GM19395 (cell line): ENCODE measurements around the gene PRKG1.

ENCODE experiments used
- ATAC-seq: cut with Tn5 transposase; IDR thresholded peaks from one replicate; pipeline ENCODE4 v1.9.1; 2021; ENCODE audit warnings: mild to moderate bottlenecking, moderate library complexity; ENCODE audit not compliant: unreplicated experiment

PRKG1 gene

DNA sequence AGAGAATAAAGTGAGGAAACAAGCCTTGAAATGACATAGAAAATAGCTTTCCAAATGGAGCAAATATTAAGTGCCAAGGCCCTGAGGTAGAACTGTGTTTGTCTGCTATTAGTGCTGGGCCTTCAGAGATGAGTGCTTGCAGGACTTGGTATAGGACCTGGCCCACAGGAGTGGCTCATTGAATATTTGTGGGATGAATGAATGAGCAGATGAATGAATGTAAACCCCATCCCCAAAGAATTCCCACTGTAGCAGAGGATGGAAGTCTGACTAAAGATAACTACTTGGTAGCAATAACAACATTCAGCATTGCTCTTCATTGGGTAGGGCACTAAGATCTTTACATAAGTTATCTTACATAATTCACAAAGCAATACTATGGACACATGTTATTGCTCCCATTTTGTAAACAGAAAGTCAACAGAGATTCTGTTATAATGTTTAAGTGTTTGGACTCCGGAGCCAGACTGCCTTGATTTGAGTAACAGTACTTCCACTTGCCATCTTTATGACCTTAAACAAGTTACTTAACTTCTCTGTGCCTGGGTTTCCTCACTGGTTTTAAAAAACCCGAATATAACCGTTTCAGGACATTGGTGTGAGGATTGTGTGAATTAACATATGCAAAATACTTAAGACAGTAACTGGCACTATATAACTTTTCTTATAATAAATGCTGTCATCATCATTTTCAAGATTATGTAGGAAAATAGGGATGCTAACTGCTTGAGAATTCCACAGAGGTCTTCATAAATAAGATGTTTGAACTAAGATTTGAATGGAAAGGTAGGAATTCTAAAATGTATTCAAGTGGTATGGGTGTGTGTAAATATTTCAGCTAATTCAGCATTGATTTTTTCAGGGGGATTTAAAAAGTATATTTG, 141.9 kb downstream of the PRKG1 start:
- no peak for ATAC-seq

DNA sequence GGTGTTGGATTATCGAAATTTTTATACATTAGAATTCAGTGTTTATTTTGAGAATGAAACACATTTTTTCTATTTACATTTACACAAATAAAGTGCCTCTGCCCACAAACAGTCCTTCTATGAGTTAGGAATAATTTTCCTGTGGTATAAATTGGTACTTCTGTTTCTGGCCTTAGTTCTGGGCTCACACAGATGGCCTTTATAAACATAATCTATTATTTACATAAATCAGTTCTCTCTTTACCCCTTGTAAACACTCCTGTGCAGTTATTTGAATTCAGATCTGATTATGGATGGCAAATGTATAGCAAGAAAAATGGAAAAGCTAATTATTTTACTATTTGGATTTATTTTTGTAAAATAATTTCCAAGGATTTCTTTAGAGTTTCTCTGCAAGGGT, 143.2 kb downstream of the PRKG1 start:
- ATAC-seq: no peak

DNA sequence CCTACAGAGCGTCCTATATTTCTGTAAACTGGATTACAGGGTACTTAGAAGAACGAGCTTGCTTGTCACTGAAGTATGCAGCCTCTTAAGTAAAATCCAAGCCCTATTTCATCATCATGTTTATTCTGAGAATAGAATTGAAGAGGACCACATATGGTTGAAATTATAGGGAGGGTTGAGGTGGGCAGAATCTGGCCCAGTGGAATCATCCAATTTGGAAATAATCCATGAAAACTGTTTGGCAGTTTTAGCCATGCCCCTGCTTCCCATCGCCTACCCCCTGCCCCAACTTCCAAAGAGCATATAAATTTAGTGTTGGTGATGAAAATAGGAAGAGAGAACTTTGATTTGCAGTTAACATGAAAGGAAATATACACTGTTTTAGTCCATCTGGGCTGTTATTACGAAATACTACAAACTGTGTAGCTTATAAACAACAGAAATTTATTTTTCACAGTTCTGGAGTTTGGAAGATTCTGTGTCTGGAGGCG, 150.4 kb downstream of the PRKG1 start:
- no peak for ATAC-seq

DNA sequence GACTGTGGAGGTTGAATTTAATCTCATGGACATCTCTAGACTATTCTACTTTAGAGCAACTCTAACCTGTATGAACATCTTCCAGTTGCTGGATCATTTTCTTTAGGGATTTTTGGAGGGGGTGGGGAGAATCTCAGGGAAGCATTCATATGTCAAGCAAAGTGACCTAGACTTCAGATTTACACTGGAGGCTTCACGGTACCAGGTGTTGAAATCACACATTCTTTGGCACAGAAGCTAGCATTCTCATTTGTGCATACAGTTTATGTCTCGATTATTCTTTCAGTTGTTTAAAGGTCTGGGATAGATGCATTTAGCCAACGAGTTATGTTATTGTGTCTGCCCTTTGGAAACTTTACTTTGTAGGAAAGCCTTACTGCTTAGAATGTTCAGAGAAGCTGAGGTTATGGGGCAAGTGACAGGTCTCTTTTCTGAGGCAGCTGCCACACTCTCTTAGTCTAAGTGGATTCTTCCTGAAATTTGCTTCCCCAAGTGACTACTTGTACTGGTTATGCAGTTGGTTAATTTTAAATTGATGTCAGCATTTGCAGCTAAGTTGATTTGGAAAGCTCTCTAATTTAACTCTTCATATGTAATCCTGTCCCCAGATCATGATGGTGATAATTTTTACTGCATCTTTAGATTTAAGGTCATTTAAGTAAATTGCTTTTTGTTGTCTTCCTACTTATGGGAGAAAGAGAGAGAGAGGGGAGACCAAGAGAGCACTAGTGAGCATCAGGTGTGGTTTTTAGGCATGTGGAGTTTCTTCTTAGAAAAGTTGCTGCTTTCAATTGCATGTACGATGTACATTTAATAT, 153.8 kb downstream of the PRKG1 start:
- ATAC-seq: no peak

DNA sequence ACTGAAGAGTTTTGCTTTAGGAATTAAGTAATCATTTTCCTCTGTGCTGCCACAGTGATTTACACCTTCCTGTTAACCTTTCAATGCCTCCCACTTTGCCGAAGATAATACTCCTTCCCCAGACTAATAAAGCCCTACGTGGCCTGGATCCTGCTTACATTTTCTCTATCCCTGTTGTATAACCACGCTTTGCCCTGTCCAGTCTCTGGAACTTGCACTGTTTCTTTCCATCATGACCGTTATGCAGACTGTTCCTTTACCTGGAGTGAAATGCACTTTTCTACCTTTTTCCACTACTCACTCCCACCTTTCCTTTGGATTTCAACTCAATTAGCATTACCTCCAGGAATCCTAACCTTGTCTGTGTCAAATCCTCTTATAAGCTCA, 154.4 kb downstream of the PRKG1 start:
- ATAC-seq: no peak

DNA sequence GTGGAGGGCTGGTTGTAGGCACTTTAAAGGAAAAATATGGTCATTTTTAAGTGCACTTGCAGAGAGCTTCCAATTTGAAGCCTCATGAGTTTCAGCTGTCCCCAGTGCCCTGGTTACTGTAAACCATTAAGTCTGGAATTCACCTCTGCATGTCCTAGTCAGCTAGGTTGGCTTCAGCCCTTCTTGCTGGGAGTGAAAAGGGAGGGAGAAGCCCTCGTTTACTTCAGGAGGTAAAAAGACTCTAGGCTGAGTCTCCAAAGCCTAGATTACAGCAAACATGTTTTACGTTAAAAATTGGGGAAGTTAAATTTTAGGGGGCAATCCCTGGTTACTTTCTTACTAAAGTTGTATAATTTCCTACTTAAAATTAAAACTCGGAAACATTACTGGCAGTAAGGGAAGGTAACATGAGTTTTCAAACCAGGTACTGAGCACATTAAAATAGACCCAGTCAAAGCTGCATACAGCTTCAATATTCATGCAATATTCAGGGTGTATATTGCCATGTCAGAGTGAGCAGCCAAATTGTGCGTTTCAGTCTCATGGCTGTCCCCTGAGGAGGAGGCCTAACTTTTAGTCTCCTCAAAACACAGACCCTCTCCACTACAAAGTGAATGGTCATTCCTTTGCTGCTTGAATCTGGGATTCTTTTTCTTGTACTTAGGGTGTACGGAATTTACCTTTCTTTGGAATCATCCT, 156.7 kb downstream of the PRKG1 start:
- ATAC-seq: no peak

DNA sequence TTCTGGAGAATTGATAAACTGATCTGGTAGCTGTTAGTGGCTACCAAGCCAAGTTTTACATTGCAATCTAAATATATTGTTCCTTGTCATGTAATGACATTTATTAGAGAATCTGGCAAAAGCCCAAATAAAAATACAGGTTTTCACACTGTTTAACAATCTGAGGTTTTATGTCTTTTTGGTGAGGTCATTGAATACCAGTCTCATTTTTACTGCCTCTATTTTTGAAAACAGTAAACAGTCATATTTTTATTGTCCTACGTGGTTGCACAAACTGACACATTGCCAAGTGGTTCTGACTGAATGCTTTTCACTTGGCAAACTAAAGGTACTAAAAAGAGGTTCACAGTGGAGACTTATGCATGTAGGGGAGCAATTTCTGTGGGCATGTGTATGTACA, 157.5 kb downstream of the PRKG1 start:
- no peak for ATAC-seq

DNA sequence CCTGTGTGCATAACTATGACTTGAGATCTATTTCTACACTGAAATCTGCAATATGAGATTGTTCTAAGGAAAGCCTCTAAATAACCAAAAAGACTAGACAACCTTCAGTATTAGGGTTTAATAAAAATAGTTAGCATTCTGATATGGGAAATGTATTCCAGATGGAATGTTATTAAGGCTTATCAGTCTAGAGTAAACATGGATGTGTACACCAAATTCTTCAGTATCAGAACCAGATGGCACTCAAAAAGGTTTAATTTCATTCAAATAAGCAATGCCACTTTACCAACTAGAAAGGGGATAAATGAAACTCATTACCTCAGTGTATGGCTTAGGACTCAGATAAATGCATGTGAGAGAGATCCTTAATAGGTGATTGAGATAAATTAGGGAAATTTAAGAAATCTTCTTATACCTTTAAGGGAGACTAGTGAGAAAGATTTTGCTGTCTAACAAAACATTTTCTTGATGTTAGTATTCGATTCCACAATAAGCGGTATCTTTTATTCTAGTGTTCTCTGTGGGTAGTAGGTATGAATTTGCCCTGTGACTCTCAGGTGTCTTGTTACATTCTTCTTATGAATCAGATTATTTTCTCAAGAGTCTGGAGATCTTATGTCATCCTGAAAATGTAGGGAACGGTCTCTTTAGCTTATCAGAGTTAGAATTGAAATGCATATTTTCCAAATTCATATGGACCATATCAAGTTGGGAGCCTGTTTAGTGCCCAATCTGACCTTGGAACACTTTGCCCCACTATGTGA, 159.2 kb downstream of the PRKG1 start:
- no peak for ATAC-seq

DNA sequence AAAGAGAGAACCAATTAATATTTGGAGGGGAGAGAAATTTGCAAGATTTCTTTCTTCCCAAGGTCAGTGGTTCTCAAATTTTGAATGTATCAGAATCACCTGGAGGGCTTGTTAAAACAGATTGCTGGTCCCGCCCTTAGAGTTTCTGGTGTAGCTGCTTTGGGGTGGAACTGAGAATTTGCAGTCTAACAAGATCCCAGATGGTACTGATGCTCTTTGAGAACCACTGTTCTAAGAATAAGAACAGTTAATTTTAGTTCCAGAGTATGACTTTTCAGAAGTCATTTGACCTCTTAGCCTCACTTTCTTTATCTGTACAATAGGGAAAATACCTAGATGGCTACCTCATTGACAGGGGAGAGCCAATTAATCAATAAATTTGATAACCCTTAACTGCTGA, 161.6 kb downstream of the PRKG1 start:
- no peak for ATAC-seq

DNA sequence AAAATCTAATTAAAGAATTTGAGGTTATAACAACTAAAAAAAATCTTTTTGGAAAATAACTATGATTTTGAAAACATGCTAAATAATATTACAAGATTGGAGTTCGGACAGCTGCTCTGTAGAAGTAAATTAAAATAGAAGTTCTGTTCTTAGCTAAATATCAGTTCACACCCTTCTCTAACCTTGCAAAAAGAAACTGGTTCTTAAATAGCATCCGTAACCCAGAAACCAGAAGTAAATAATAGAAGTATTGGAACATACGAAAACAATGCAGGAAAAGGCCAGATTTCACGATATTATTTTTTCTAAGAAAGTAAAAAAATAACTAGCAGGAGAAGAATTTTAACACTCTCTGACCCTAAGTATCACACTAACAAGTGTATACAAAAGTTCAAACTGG, 164.7 kb downstream of the PRKG1 start:
- ATAC-seq: no peak

DNA sequence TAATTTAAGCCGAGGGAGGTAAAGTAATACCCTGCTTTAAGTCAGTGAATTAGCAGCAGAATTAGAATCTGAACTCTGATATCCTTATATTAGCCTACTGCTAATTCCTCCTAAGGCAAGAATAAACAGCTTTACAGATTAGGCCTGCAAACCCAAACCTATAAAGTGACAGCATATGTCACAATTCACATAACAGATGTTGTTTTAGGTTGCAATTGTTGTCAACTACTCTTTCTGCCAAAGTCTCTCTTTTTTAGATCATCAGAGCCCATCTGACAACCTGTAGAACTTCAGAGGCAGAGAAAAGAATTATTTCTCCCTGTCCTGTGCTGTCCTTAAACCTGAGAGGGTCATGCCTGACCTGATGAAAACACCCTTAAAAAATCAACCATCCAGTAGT, 167.2 kb downstream of the PRKG1 start:
- no peak for ATAC-seq

DNA sequence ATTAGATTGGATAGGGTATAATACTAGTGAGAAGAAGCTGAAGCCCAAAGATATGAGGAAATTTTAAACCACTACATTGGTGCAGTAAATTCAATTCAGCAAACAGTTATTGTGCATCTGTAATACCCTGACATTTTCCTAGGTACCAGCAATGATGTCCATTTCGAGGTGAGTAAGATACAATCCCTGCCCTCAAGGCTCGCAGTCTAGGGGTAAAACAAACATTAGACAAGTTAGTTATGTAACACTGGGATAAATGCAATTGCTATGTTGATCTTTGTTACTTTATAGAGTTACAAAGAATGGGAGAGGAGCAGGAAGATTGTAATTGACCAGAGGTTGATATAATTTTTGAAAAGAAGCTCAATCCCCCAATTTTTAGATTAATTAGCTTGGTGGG, 168.1 kb downstream of the PRKG1 start:
- no peak for ATAC-seq

DNA sequence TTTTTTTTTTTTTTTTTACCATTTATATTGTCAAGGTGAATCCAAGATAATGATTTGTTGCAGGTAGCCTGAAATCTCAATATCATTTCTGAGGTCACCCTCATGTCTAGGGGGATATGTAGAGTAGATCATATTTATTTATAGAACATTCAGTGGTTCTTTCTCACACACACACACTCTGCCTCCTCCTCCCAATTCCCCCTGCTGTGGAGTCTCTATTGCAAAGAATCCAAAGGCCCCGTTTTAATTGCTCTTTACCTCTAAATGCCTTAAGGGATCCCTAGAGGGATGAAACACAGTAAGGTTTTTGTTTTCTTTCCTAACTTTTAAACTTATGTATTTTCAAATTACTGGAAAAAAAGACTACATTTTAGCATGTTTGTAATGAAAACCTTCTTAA, 170.0 kb downstream of the PRKG1 start:
- no peak for ATAC-seq

DNA sequence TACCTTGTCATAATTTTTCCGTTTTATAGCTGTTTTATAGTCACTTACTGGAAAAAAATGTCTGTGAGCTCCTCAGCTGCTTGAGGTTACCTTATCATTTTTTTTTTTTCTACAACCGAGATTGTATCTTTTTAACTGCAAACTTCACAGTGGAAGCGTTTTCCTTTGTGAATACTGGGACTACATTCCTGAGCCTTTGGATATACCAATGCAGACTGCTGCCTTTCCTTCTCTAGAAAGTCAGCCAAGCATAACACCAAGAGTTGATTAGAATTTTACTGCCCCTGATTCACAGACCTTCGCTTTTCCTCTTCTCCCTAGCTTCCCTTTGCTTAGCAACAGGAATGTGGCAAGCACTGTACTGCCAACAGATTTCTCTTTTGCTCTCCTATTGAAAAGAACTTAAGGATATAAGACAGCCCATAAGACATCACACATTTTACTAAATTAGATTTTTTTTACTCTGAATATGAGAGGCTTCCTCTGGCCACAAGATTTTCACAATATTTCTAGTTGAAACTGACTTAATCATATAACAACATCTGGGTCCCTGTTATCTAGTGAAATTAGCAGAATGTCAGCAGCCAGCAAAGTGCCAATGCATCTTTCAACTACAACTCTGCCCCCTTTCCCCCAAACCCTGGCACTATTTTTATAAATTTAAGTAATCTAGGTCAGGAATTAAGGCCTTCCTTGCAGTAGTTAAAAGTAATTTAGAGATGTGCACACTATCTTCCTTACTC, 170.6 kb downstream of the PRKG1 start:
- ATAC-seq: no peak

DNA sequence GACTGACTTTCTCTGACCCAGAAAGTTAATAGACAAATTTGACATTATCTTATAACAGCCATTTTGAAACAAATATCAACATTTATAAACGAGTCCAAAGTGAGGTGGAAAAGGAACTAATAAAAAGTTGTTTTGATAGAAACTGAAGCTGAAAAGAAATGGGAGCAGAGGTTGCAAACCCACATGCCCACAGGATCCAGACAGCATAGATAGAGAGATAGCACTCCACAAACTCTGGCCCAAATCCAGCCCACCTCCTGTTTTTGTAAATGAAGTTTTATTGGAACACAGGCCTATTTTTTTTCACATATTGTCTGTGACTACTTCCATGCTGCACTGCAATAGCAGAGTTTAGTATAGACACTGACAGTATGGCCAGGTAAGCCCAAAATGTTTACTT, 171.9 kb downstream of the PRKG1 start:
- no peak for ATAC-seq

DNA sequence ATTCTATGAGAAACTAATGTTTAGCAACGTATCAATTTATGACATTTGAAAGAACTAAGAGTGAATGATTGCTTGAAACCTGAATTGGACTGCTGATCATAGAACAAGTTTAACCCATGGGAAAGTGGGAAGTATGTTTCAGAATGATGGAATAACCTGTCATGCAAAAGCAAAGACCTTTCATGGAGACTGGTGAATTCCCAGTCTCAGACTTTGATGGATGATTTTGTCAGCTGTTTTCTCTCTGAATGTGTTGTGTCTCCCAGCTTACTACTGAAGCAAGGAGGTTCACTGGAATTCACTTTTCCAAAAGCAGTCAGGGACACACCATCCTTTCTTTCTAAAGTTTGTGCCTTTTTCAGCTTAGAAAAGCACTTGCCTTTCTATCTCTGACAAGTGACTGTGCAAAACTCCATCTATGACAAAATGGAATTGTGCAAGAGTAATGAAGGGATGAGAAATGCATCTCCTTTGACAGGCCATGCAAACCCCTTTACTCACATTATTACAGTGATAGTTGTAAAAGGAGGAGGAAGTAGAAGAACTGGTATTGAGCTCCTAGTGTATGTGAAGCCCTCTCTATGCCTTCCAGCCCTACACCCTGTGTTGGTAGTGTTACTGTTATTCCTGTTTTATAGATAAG, 176.1 kb downstream of the PRKG1 start:
- ATAC-seq: no peak

DNA sequence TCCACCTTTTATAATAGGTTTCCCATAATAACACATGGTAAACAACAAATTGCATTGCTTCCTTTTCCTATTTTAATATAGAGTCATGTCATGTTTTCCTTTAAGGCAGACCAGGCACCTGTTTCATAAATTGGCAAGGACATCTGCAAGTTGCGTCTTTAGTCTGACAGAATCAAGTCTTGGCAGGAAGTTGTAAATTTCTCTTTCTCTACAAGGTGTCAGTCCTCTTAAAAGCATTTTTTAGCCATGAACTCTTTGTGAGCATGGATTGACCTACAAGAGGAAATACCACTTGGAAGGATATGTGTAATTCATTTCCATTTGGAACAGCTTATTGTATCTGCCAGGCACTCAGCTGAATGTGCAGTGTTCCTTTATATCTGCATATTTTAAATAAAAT, 176.8 kb downstream of the PRKG1 start:
- no peak for ATAC-seq

DNA sequence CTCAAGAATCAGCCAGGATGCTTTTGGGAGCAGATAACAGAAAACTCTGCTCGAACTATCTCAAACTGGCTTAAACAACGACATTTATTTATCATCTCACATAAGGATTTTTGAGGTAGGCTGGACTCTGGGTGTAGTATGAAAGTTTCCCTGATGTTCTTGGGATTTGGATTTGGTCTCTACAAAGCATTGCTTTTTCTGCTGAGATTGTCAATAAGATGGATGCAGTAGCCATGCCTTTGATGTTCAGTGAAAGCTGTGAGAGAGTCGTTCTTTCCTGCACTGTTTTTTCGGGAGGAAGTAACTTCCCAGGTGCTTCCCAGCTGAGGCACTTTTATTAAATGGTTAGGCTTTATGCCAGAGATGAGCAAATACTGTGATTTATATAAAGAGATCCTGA, 181.1 kb downstream of the PRKG1 start:
- no peak for ATAC-seq

DNA sequence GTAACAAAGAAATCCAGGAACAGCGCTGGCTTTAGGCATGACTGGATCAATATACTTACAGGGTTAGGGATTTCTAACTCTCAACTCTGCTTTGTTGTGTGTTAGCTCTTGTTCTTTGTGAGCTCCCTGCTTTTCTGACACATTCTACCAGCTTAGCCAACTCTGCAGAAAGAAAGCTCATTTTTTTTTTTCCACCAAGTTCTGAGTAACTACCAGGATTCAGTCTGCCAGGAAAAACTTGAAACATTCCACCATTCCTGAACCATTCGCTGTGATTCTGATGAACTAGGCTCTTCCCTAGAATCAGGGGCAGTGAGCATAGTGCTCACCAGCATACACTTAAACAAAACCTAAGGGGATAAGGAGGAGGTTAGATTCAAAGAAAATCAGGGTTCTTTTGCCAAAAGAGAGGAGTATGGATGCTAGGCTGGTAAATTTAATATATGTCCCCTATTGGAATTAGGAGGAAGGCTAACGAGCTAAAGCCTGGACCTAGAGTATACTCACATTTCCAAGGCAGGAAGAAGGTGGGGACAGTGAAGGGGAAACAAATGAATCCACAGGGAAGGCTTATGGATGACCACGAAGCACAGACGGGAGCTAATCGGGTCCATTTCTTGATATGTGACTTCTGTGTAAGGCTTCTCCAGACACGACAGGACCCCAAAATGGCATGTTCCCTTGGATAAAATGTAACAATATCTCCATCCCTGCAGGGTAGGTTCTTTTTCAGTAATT, 183.4 kb downstream of the PRKG1 start:
- ATAC-seq: no peak
